Ishikawa (cell line): ENCODE measurements around the gene RPL19.

Experiments used
- CEBPB ChIP-seq: IDR thresholded peaks from 2 replicates; pipeline ENCODE4 v1.6.1; 2012
- CREB1 ChIP-seq: IDR thresholded peaks from 2 replicates; pipeline ENCODE4 v1.6.1; 2012; ENCODE audit warnings: low read depth
- EGR1 ChIP-seq: IDR thresholded peaks from 2 replicates; pipeline ENCODE4 v1.6.1; 2012
- EP300 ChIP-seq: IDR thresholded peaks from 2 replicates; pipeline ENCODE4 v1.6.1; 2012; ENCODE audit warnings: borderline replicate concordance
- FOXM1 ChIP-seq: IDR thresholded peaks from 2 replicates; pipeline ENCODE4 v1.6.1; 2012; ENCODE audit warnings: low read depth, borderline replicate concordance
- NFIC ChIP-seq: IDR thresholded peaks from 2 replicates; pipeline ENCODE4 v1.6.1; 2012
- RAD21 ChIP-seq: IDR thresholded peaks from 2 replicates; pipeline ENCODE4 v1.6.1; 2012; ENCODE audit warnings: low read depth
- TAF1 ChIP-seq: IDR thresholded peaks from 2 replicates; pipeline ENCODE4 v1.6.1; 2012; ENCODE audit warnings: low read depth, mild to moderate bottlenecking
- TCF12 ChIP-seq: IDR thresholded peaks from 2 replicates; pipeline ENCODE4 v1.6.1; 2012; ENCODE audit warnings: low read depth
- TEAD4 ChIP-seq: IDR thresholded peaks from 2 replicates; pipeline ENCODE4 v1.6.1; 2012
- YY1 ChIP-seq: IDR thresholded peaks from 2 replicates; pipeline ENCODE4 v1.6.1; 2012; ENCODE audit warnings: low read depth
- ZBTB7A ChIP-seq: IDR thresholded peaks from 2 replicates; pipeline ENCODE4 v1.6.1; 2012; ENCODE audit warnings: low read depth
- TF ChIP-seq, protein P1 (sequence below): IDR thresholded peaks from 2 replicates; pipeline ENCODE4 v1.6.1; 2012
- TF ChIP-seq, protein P2 (sequence below): IDR thresholded peaks from 2 replicates; pipeline ENCODE4 v1.6.1; 2012; ENCODE audit warnings: low read depth, mild to moderate bottlenecking
- TF ChIP-seq, protein P3 (sequence below): IDR thresholded peaks from 2 replicates; pipeline ENCODE4 v1.6.1; 2012

RPL19 gene

DNA sequence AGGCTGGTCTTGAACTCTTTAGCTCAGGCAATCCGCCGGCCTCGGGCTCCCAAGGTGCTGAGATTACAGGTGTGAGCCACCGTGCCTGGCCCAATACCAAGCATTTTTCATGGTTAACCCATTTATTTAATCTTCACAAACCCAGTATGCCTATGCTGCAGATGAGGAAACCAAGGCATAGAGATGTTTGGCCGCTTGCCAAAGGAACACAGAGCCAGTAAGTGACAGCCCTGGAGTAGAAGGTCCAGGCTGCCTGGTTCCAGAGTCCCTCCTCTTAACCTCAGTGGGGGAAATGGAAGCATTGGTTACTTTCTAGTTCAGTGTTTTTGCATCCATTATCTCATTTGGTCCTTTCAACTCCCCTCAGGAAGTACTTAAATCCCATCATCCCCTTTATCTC, 18.8 kb upstream of the RPL19 start:
- TF ChIP-seq TAF1, result no peak
- TF ChIP-seq CEBPB, result no peak
- TF ChIP-seq ZBTB7A, result no peak
- no peak for TF ChIP-seq CREB1
- no peak for TF ChIP-seq NFIC
- TF ChIP-seq, protein P1, sequence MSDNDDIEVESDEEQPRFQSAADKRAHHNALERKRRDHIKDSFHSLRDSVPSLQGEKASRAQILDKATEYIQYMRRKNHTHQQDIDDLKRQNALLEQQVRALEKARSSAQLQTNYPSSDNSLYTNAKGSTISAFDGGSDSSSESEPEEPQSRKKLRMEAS, result no peak
- TF ChIP-seq EP300, result no peak
- TF ChIP-seq TCF12, result no peak
- TF ChIP-seq RAD21, result no peak
- TF ChIP-seq, protein P2, sequence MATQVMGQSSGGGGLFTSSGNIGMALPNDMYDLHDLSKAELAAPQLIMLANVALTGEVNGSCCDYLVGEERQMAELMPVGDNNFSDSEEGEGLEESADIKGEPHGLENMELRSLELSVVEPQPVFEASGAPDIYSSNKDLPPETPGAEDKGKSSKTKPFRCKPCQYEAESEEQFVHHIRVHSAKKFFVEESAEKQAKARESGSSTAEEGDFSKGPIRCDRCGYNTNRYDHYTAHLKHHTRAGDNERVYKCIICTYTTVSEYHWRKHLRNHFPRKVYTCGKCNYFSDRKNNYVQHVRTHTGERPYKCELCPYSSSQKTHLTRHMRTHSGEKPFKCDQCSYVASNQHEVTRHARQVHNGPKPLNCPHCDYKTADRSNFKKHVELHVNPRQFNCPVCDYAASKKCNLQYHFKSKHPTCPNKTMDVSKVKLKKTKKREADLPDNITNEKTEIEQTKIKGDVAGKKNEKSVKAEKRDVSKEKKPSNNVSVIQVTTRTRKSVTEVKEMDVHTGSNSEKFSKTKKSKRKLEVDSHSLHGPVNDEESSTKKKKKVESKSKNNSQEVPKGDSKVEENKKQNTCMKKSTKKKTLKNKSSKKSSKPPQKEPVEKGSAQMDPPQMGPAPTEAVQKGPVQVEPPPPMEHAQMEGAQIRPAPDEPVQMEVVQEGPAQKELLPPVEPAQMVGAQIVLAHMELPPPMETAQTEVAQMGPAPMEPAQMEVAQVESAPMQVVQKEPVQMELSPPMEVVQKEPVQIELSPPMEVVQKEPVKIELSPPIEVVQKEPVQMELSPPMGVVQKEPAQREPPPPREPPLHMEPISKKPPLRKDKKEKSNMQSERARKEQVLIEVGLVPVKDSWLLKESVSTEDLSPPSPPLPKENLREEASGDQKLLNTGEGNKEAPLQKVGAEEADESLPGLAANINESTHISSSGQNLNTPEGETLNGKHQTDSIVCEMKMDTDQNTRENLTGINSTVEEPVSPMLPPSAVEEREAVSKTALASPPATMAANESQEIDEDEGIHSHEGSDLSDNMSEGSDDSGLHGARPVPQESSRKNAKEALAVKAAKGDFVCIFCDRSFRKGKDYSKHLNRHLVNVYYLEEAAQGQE, result no peak
- TF ChIP-seq, protein P3, sequence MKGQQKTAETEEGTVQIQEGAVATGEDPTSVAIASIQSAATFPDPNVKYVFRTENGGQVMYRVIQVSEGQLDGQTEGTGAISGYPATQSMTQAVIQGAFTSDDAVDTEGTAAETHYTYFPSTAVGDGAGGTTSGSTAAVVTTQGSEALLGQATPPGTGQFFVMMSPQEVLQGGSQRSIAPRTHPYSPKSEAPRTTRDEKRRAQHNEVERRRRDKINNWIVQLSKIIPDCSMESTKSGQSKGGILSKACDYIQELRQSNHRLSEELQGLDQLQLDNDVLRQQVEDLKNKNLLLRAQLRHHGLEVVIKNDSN, result no peak
- no peak for TF ChIP-seq EGR1
- no peak for TF ChIP-seq YY1
- TF ChIP-seq TEAD4, result no peak
- TF ChIP-seq FOXM1, result no peak

DNA sequence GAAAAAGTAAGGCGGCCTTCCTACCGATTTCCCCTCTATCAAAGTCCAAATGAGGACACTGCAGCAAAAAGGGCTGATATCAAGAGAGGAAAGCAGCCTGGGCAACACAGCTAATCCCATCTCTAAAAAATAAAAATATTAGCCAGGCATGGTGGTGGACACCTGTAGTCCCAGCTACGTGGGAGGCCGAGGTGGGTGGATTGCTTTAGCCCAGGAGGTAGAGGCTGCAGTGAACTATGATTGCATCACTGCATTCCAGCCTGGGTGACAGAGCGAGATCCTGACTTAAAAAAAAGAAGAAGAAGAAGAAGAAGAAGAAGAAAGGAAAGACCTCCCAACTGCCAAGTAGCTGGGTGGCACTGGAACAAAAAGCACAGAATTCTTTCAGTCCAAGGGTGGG, 17.0 kb upstream of the RPL19 start:
- no peak for TF ChIP-seq FOXM1
- no peak for TF ChIP-seq YY1
- no peak for TF ChIP-seq NFIC
- TF ChIP-seq EP300, result no peak
- TF ChIP-seq TAF1, result no peak
- TF ChIP-seq TEAD4, result no peak
- no peak for TF ChIP-seq CEBPB
- TF ChIP-seq, protein P1, result no peak
- TF ChIP-seq ZBTB7A, result no peak
- TF ChIP-seq RAD21, result no peak
- TF ChIP-seq, protein P2, result no peak
- no peak for TF ChIP-seq CREB1
- TF ChIP-seq TCF12, result no peak
- TF ChIP-seq, protein P3, result no peak
- no peak for TF ChIP-seq EGR1

DNA sequence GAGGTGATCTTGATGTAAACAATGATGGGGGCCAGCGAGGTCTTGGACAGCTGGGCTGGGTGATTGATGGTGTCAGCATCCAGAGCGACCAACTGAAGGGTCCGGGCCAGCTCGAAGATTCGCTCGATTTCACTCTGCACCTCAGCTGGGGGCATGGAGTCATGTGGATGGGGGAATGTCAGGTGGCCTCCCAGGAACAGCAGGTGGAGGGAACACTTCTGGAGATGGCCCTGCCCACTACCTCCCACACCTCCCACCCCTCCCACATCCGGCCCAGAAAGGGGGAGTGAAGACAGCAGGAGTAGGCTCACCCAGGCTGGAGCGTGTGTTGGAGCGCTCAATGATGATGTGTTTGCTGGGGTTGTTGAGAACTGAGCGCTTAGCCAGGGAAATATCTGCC, 16.4 kb upstream of the RPL19 start:
- TF ChIP-seq ZBTB7A (no peak), NFIC (no peak), TCF12 (no peak), TEAD4 (no peak), FOXM1 (no peak), CREB1 (no peak), YY1 (no peak), TAF1 (no peak), CEBPB (no peak)
- TF ChIP-seq, protein P1, result no peak

DNA sequence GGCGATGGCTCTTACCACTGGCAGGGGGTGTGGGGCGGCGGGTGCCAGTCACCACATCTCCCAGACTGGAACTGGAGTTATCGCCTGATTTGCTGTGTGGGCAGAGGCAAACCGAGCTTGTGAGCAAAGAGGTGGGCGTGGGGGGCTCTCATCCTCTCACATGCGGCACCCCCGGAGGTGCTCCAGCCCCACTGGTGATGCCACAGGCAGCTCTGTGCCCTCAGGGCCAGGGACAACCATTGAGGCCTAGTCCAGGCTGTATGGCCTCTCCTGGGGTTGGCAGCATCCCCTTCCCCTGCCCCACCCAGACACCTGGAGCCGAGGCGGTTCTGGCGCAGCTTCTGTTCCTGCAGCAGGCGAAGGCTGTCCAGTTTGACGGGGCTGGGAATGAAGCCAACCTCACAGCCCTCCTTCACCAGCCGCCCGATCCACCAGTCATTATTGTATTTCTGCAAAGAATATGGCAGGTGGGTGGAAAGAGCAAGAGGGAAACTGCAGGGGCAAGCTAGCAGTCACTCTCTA, 13.5 kb upstream of the RPL19 start:
- TF ChIP-seq FOXM1 (no peak), TEAD4 (no peak), YY1 (no peak), CREB1 (no peak), RAD21 (no peak), TCF12 (no peak), TAF1 (no peak), EP300 (no peak), EGR1 (no peak), CEBPB (no peak), NFIC (no peak), ZBTB7A (no peak)
- TF ChIP-seq, protein P3, result no peak
- TF ChIP-seq, protein P1, result no peak
- TF ChIP-seq, protein P2, result no peak
